Measurements from ENCODE around the gene ZNF543.
"Not testable (repeated sequence)": the region's sequence is repeated elsewhere in the genome, so short reads cannot be mapped to it uniquely, and the experiment has no call there.

The ZNF543 gene

GRCh38 chr19:57374179-57374578 is 53.9 kb downstream of the ZNF543 start:
- TF ChIP-seq CTCF (IDR thresholded peaks at IDR 0.05; ENCODE audit: low read depth, low read length, missing control alignments) = no peak
- DNase-seq (ENCODE audit: extremely low read depth, low read depth) = no peak
- no peak overlapping the region for H3K4me3 ChIP-seq (replicated peaks; ENCODE audit: low read depth, low read length)

DNA sequence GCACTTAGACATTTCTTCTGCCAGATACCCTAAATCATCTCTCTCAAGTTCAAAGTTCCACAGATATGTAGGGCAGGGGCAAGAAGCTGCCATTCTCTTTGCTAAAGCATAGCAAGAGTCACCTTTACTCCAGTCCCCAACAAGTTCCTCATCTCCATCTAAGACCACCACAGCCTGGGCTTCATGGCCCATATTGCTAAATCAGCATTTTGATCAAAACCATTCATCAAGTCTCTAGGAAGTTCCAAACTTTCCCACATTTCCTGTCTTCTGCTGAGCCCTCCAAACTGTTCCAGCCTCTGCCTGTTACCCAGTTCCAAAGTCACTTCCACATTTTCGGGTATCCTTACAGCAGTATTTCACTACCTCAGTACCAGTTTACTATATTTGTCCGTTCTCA is 54.4 kb downstream of the ZNF543 start:
- not testable (repeated sequence) for H3K4me3 ChIP-seq (replicated peaks; ENCODE audit: low read depth, low read length)

DNA sequence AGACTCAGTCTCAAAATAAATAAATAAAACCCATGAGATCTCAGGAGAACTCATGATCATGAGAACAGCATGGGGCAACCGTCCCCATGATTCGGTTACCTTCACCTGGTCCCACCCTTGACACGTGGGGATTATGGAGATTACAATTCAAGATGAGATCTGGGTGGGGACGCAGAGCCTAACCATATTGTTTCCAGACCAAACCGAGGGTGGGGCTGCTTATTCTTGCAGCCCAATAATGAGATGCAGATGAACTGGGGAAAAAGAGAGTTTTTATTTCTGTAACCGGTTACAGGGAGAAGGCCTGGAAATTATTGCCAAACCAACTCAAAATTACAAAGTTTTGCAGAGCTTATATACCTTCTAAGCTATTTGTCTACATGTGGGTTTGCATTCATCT is 55.9 kb downstream of the ZNF543 start:
- no peak for TF ChIP-seq CTCF (IDR thresholded peaks at IDR 0.05; ENCODE audit: low read depth, low read length, missing control alignments)
- no peak overlapping the region for H3K4me3 ChIP-seq (replicated peaks; ENCODE audit: low read depth, low read length)
- DNase-seq (ENCODE audit: extremely low read depth, low read depth) = no peak

More for the DNA sequence above, 54.4 kb downstream of the ZNF543 start:
- not testable (repeated sequence) for DNase-seq (ENCODE audit: extremely low read depth, low read depth)

DNA sequence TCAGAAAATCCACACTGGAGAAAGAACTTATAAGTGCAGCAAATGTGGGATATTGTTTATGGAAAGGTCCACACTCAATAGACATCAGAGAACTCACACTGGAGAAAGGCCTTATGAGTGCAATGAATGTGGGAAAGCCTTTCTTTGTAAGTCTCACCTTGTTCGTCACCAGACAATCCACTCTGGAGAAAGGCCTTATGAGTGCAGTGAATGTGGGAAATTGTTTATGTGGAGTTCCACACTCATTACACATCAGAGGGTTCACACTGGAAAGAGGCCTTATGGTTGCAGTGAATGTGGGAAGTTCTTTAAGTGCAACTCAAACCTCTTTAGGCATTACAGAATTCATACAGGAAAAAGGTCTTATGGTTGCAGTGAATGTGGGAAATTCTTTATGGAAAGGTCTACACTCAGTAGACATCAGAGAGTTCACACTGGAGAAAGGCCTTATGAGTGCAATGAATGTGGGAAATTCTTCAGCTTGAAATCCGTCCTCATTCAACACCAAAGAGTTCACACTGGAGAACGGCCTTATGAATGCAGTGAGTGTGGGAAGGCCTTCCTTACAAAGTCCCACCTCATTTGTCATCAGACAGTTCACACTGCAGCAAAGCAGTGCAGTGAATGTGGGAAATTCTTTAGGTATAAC is 57.4 kb downstream of the ZNF543 start:
- TF ChIP-seq CTCF (IDR thresholded peaks at IDR 0.05; ENCODE audit: low read depth, low read length, missing control alignments) = no peak
- no peak overlapping the region for H3K4me3 ChIP-seq (replicated peaks; ENCODE audit: low read depth, low read length)
- no peak for DNase-seq (ENCODE audit: extremely low read depth, low read depth)
